GM19328 (cell line): ENCODE measurements around the gene DYNC1I2.
A peak's percentile ranks its signal among the peaks of the same experiment; 100 is the strongest.

Experiments
- ATAC-seq: cut with Tn5 transposase; IDR thresholded peaks from one replicate; pipeline ENCODE4 v1.9.1; 2021; ENCODE audit warnings: mild to moderate bottlenecking, moderate library complexity; ENCODE audit not compliant: unreplicated experiment

Gene DYNC1I2

GRCh38 chr2:171687287-171688128 is at the start of gene DYNC1I2:
TSS of gene DYNC1I2 (plus strand) at chr2:171687469. CDS start at chr2:171690156, 2,687 bp downstream.
- ATAC-seq = peak; percentile 90

GRCh38 chr2:171651667-171652415 is 35.4 kb upstream of the DYNC1I2 start:
- ATAC-seq = no peak

DNA sequence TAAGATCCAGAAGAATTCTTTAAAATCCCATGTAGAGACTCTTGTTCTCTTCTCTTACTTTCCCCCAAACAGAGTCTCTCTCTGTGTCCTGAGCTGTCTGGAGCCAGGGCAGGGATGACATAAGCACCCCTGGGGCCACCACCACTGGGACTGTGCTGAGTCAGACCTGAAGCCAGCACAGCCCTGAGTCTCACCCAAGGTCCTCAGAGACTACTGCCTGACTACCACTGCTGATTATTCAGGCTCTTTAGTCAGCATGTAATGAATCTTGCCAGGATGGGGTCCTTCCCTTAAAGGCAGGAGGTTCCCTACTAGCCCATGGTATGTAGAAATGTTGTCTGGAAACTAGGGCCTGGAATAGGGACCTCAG is 34.9 kb upstream of the DYNC1I2 start:
- ATAC-seq = no peak

- ATAC-seq = peak; percentile 54
Observed at GRCh38 chr2:171655586-171655985, 31.7 kb upstream of the DYNC1I2 start.

DNA sequence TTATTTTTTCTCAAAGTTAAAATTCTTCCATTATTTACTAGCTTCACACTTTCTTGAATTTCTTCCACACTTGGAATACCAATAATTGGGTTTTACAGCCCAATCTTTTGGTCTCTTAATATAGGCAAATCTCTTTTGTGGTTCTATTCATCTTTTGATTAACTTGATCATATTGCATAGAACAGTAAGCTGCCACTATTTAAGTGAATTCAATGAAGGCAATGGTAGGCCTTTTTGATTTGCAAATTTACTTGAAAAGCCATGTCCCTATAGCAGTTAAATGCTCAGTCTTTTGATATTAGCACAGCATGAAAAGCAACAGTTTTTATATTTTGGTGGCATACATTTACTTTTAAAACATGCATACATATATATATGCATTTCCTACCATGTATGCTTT is 20.2 kb upstream of the DYNC1I2 start:
- ATAC-seq = no peak

- ATAC-seq = no peak
Observed at GRCh38 chr2:171668183-171668582, 19.1 kb upstream of the DYNC1I2 start.

GRCh38 chr2:171669121-171669520 is 18.1 kb upstream of the DYNC1I2 start:
- ATAC-seq = no peak

DNA sequence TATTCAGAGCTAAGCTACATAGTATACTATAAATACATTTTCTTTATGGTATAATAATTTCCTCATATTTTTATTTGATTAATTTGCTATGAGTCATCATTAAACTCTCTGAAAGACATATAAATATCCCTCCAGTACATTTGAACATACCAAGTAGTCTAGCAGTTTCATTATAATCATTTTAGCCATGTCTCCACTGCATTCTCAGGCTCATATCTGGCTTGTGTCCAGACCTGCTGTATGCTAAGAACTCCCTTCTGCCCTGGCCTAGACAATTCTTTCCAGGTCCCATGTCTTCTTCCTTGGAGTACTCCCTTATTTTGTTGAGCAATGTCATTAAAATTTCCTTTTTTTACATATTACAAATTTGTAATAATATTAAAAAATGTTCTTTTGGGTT is 16.6 kb upstream of the DYNC1I2 start:
- no peak for ATAC-seq

DNA sequence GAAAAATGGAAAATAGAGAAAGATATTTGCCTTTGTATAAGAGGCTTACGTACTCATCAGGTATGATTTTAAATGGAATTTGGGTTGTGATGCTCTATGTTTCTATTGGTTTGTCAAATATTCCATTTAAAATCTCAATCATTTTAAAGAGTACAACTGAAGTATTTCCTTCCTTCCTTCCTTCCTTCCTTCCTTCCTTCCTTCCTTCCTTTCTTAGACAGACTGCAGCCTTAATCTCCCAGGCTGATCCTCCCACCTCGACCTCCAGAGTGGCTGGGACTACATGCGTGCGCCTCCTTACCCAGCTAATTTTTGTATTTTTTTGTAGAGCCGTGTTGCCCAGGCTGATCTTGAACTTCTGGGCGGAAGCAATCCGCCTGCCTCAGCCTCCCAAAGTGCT is 15.4 kb upstream of the DYNC1I2 start:
- no peak for ATAC-seq

- ATAC-seq = no peak
Observed at GRCh38 chr2:171673905-171674304, 13.4 kb upstream of the DYNC1I2 start.

GRCh38 chr2:171675810-171676345 is 11.4 kb upstream of the DYNC1I2 start:
- ATAC-seq = no peak

- no peak for ATAC-seq
Observed at GRCh38 chr2:171678619-171679018, 8.7 kb upstream of the DYNC1I2 start.

GRCh38 chr2:171688129-171688465 is 828 bp downstream of the DYNC1I2 start:
- no peak for ATAC-seq

- no peak for ATAC-seq
Observed at GRCh38 chr2:171692331-171692730, 5.1 kb downstream of the DYNC1I2 start.

GRCh38 chr2:171702781-171703556 is 15.7 kb downstream of the DYNC1I2 start:
- no peak for ATAC-seq

DNA sequence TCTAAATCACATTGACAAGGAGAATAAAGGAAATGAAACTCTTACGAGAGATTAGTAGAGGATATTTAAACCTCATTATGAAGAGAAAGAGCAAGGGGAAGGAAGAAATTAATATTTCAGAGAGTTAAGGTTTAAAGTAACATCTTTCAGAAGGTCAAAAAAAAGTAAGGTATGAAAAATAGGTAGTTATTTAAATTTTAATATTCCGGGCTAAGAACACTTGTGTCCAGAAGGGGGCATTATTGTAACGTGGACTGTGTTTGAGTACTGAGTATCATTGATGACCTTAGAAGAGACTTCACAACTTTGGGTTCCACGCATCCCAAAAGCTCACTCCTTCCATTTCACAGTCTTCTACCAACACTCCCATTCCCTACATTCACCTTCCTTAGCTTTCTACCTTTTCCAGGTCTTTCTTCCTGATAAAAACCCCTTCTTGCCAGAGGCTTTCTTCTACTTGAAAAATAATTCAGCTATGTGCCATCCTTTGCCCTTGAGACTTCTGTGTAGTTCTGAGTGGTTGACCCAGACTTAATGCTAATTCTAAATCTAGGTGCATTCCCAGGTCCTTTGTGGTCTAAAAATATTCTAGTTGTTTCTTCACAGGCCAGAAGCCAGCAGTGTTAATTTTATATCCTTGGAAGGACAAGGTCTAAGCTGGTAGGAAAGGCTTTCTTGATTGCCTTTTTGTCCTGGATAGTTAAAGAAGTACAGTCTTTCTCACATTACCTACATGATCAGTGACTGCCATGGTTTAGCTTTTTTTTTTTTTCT is 16.5 kb downstream of the DYNC1I2 start:
- ATAC-seq = no peak

- no peak for ATAC-seq
Observed at GRCh38 chr2:171706152-171706803, 19.0 kb downstream of the DYNC1I2 start.

DNA sequence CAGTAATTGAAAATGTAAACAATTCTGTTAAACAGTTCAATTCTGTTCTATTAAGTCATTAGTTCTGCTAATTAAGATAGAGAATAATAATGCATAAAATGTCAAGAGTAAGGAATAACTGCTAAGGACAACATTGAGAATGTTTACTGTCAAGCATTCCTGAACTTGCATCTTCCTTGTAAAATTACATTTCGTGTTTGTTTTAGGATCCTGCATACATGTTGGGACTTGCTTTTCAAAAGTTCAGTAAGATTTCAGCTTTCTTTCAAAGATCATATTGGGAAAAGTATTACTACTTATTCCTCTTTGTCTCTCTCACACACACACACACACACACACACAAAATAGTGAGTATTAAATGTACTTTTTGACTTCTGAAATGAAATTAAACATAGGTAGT is 20.5 kb downstream of the DYNC1I2 start:
- no peak for ATAC-seq

DNA sequence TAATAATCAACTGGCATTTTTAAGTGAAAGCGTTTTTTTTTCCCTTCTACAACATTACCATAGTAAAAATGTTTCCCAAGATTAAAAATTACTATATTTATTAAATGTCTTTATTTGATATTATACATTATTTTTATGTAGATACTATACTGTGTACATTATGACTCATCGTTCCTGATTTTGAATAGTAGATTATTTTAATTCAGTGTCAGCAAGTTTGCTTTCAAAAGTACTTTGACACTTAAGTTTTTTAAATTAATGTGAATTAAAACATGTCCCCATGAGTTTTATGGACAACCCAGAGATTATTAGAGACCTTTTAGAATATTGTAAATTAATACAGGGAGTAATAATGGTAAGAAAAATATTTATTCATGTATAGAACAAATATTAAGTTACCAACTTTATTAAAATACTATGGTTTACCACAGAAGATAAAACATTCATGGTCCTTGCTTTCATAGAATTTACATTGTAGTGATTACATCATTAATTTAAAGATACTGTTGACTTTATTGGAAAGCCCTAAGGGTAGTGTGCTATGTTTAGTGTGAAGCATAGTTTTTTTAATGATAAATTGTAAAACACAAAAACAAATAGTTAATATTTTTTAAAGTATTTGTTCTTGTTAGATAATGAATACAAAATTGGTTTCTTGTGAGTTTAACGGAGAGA is 21.9 kb downstream of the DYNC1I2 start:
- no peak for ATAC-seq
